ENCODE results near the gene FILIP1L.

DNA sequence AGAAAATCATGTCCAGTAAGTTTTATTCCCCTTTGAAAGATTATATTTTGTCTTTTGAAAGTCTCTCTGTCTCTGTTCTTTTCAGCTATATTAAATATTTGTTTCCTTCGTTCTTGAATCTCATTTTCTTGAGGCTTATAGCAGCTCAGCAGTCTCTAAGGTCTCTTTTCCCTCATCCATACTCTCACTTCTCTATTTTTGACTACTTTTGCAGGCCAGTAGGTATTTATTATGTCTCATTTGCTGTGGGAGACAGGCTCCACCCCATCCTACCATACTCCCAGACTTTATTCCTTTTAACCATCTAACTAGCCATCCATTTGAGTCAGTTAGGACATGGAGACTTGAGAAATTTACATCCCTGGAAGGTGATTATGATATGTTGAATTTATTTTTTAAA lies 71.0 kb downstream of the FILIP1L start:
- TF ChIP-seq, protein P1, sequence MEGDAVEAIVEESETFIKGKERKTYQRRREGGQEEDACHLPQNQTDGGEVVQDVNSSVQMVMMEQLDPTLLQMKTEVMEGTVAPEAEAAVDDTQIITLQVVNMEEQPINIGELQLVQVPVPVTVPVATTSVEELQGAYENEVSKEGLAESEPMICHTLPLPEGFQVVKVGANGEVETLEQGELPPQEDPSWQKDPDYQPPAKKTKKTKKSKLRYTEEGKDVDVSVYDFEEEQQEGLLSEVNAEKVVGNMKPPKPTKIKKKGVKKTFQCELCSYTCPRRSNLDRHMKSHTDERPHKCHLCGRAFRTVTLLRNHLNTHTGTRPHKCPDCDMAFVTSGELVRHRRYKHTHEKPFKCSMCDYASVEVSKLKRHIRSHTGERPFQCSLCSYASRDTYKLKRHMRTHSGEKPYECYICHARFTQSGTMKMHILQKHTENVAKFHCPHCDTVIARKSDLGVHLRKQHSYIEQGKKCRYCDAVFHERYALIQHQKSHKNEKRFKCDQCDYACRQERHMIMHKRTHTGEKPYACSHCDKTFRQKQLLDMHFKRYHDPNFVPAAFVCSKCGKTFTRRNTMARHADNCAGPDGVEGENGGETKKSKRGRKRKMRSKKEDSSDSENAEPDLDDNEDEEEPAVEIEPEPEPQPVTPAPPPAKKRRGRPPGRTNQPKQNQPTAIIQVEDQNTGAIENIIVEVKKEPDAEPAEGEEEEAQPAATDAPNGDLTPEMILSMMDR (IDR thresholded peaks at IDR 0.05; ENCODE audit: borderline replicate concordance, extremely low read depth, low read length, poor library complexity, severe bottlenecking): no peak
- TF ChIP-seq EZH2 (IDR thresholded peaks at IDR 0.05; ENCODE audit: borderline replicate concordance, low read depth, low read length, severe bottlenecking): no peak
